Uterus (tissue), 2 donors: Measurements from ENCODE around the gene PLEKHM3.

ENCODE experiments used
- CTCF ChIP-seq, 4 experiments: fragments of 200-600 bp in 2 of 4; fragments of 450-650 bp in 2 of 4; sonication (generic) in 2 of 4; IDR thresholded peaks; one replicate each; pipeline ENCODE4 v1.5.1; 2016 to 2019; ENCODE audit warnings: antibody characterized with exemption in 4 of 4, mild to moderate bottlenecking in 2 of 4, moderate library complexity in 1 of 4
- POLR2A ChIP-seq, 2 donors: fragments of 450-650 bp; IDR thresholded peaks; one replicate each; pipeline ENCODE4 v1.6.1; 2016; ENCODE audit warnings: antibody characterized with exemption in 2 of 2, mild to moderate bottlenecking in 1 of 2, moderate library complexity in 1 of 2

DNA sequence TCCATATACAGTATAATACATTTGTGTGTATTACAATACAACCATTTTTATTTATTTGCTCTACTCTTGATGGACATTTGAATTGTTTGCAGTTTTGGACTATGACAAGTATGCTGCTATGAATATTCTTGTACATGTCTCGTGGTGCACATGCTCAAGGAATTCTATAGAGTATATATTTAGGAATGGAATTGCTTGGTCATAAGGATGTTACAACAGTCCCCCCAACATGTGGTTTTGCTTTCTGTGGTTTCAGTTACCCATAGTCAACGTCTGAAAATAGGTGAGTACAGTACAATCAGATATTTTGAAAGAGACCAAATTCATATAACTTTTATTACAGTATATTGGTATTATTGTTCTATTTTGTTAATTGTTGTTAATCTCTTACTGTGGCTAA lies 24.1 kb upstream of the PLEKHM3 start:
- TF ChIP-seq CTCF (IDR thresholded peaks at IDR 0.05) (no peak), POLR2A (IDR thresholded peaks at IDR 0.05) (no peak)
